Bronchial epithelial cell (primary cell): ENCODE measurements around the gene GNG3. TPM values are rescaled to one million over a fixed set of nuclear protein-coding genes. Genes with fewer than 3 reads are reported as not detected.
A peak's percentile ranks its signal among the peaks of the same experiment; 100 is the strongest.
"Not testable (repeated sequence)": the region's sequence is repeated elsewhere in the genome, so short reads cannot be mapped to it uniquely, and the experiment has no call there.

Experiments
- DNase-seq: peaks from one replicate; pipeline ENCODE4 v3.0.0-alpha.2; 2010; ENCODE audit warnings: low read depth
- FAIRE-seq: peaks from 2 replicates; lab custom pipeline; 2011; peaks lifted over from hg19 to GRCh38; lab: Jason Lieb, UNC
- H3K27me3 ChIP-seq: 2 replicates; pipeline ENCODE4 v1.5.1; 2011; ENCODE audit warnings: low read length; ENCODE audit not compliant: control insufficient read depth, insufficient read depth
- H3K36me3 ChIP-seq: 2 replicates; pipeline ENCODE4 v1.5.1; 2011; ENCODE audit warnings: low read length; ENCODE audit not compliant: control insufficient read depth, insufficient read depth
- H3K4me3 ChIP-seq: 2 replicates; pipeline ENCODE4 v1.5.1; 2011; ENCODE audit warnings: mild to moderate bottlenecking, low read depth, low read length, control low read depth
- total RNA-seq: library from RNA; depleted of rRNA; stranded (reverse); fragments of >200 nt; gene quantifications from 2 replicates; pipeline ENCODE4 v1.2.1, GENCODE V29; 2014
- TF ChIP-seq, protein P1 (sequence below): IDR thresholded peaks from 2 replicates; pipeline ENCODE4 v1.5.1; 2011; ENCODE audit warnings: mild to moderate bottlenecking, moderate library complexity, low read length, control low read depth, inconsistent platforms; ENCODE audit not compliant: insufficient read depth, severe bottlenecking

GNG3 gene
- total RNA-seq, 1 donor from 2014 or later: not detected

DNA sequence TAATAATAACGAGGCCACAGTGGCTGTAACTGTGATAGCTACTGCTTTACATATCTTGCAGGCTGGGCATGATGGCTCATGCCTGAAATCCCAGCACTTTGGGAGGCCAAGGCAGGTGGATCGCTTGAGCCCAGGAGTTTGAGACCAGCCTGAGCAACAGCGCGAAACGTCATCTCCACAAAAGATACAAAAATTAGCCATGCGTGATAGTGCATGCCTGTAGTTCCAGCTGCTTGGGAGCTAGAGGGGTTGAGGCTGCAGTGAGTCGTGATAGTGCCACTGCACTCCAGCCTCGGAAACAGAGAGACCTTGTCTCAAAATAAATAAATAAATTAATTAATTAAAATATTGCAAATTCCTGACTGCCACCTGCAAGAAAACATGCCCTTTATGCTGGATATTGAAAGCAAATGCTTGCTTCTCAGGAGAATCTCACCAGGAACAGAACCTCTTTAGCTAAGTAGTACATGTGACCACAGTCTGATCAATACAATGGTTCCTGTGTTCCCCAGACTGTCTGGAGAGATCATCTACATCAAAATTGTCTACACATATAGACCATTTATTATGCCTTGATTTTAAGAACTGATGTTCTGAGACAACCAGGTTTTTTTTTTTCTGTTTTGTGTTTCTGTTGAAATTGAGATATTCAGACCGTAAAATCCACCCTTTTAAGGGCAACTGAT, 40.1 kb downstream of the GNG3 start:
- no peaks in the 10 kb centered on the region for H3K27me3 ChIP-seq
- H3K36me3 ChIP-seq: peaks cover 7% of the 10 kb centered on the region
- DNase-seq (no peak), FAIRE-seq (no peak)
- TF ChIP-seq, protein P1, sequence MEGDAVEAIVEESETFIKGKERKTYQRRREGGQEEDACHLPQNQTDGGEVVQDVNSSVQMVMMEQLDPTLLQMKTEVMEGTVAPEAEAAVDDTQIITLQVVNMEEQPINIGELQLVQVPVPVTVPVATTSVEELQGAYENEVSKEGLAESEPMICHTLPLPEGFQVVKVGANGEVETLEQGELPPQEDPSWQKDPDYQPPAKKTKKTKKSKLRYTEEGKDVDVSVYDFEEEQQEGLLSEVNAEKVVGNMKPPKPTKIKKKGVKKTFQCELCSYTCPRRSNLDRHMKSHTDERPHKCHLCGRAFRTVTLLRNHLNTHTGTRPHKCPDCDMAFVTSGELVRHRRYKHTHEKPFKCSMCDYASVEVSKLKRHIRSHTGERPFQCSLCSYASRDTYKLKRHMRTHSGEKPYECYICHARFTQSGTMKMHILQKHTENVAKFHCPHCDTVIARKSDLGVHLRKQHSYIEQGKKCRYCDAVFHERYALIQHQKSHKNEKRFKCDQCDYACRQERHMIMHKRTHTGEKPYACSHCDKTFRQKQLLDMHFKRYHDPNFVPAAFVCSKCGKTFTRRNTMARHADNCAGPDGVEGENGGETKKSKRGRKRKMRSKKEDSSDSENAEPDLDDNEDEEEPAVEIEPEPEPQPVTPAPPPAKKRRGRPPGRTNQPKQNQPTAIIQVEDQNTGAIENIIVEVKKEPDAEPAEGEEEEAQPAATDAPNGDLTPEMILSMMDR: no peak
- no peak overlapping the region for H3K4me3 ChIP-seq

DNA sequence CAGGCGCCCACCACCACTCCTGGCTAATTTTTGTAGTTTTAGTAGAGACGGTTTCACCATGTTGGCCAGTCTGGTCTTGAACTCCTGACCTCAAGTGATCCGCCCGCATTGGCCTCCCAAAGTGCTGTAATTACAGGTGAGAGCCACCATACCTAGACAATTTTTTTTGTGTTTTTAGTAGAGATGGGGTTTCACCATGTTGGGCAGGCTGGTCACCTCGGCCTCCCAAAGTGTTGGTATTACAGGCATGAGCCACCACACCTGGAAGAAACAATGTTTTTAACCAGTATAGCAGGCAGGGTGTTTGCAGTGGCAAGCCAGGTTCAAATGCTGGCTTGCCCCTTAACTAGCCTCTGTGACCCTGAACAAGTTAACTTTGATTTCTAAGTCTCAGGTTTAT, 42.5 kb downstream of the GNG3 start:
- not testable (repeated sequence) for H3K4me3 ChIP-seq, H3K27me3 ChIP-seq, DNase-seq, FAIRE-seq, H3K36me3 ChIP-seq

DNA sequence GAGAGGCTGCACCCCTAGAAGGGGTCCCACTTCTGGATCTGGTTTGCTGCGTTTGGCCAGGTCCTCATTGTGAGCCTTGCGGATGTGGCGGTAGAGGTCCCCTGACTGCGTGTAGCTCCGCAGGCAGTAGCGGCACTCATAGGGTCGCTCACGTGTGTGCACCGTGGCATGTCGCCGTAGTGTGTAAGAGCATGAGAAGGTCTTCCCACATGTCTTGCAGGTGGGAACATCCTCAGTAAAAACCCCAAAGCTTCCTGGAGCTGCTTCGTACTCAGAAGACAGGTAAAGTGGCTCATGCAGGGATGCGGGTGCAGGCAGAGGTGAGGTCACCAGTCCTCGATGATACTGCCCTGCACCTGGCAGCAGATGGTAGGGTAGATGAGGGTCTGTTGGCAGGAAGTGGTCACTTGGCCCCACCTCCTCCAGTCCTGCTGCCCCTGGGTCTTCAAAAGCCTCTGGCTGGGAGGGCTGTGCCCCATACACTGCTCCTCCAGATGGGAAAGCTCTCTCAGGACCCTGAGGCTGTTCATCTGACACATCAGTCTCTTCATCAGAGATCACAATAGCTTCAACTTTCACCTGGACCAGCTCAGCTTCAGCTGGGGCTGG, 44.8 kb downstream of the GNG3 start:
- DNase-seq (no peak), FAIRE-seq (no peak)
- TF ChIP-seq, protein P1: no peak
- Histone ChIP-seq H3K36me3 (peaks cover 7% of the 10 kb centered on the region), H3K27me3 (no peaks in the 10 kb centered on the region), H3K4me3 (no peak overlapping the region)

DNA sequence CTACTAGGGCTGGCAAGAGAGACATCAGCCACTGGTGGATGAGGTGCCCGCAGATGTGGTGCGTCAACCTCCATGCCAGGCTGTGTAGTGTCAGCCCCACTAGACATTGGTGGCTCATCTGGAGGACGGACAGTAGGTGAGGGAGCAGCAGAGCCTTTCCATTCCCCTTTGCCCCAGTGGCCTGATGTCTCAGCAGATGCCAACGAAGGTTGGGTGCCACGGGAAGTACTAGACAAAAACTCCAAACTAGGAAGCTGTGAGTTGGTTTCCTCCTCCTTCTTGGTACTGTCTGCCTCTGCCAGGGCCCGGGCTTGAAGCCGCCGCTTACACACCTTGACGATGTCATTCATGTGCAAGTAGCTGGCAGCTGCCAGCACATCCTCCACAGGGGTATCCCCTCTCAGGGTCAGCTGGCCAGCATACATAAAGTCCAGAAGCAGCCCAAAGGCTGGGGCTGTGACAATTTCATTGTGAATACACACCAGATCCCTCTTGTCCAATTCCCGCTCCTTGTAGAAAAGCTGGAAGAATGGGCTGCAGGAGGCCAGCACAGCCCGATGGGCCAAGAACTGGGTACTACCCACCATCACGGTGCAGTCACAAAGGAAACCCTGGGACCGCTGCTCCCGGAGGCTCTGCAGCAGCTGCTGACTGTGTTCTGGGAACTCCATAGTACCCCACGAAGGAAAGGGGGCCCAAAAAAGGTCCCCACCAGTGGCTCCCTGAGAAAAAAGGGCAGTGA, 45.7 kb downstream of the GNG3 start:
- H3K36me3 ChIP-seq: peaks cover 7% of the 10 kb centered on the region
- TF ChIP-seq, protein P1: no peak
- no peak for FAIRE-seq
- H3K27me3 ChIP-seq: no peaks in the 10 kb centered on the region
- peak overlapping the region; percentile 57 for H3K4me3 ChIP-seq
- DNase-seq: no peak

DNA sequence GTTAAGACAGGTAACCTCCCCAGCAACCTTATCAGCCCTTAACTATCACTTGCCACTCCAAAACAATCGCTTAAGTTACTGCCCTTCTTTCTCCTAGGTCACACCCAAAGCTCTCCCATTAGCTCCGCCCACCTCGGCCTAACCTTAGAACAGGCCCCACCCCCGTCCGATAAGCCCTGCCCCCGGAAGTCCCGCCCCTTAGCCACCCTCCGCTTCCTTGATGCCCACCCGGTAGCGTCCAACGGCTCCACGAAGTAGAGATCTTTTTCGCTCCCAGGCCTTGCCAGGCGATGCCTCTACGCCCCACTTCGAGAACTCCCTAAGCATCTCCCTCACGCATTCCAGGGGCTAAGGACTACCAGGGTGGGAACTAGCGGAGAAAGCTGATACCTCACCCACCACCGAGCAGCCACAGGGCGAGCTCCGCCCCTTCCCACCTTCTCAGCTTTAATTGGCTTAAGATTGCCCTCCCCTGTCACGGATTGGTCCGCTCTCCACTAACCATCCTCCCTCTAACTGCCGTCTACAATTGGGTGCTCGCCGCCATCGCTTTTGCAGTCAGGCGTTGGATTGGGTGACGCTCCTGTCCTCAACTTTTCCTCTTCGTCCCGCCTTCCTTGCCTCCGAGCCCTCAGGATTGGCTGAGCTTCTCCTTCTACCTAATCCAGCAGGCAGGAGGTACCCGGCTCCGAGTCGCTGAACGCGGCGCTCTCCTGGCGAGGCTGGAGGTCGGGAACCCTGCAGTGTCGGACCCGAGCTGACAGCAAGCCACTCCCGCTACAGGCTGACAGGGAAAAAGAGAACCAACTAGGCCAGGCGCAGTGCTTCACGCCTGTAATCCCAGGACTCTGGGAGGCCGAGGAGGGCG, 46.5 kb downstream of the GNG3 start, which contains the start of gene ZBTB3:
ZBTB3 (minus strand) TSS at position 425 of the 868 bp plus-strand sequence. CDS start 496 bp downstream, outside the sequence.
- TF ChIP-seq, protein P1: no peak
- DNase-seq (peak; percentile 99), FAIRE-seq (peak; percentile 93)
- Histone ChIP-seq H3K27me3 (no peaks in the 10 kb centered on the region), H3K36me3 (peaks cover 7% of the 10 kb centered on the region), H3K4me3 (peak within 1 kb of the TSS; percentile 57)
